Mammary epithelial cell (primary cell): ENCODE measurements around the gene DR1.

Source experiments
- EZH2 ChIP-seq: IDR thresholded peaks from 2 replicates; pipeline ENCODE4 v1.6.1; 2012; ENCODE audit warnings: low read length, inconsistent platforms, borderline replicate concordance
- TF ChIP-seq, protein P1 (sequence below), 2 donors: IDR thresholded peaks in 1 of 2; conservative IDR thresholded peaks in 1 of 2; 2 replicates each; pipeline ENCODE4 v1.5.1; 2011 to 2012; ENCODE audit warnings: inconsistent platforms in 2 of 2, low read length in 2 of 2, mild to moderate bottlenecking in 2 of 2, control low read depth in 1 of 2, low read depth in 1 of 2; ENCODE audit not compliant: insufficient read depth in 1 of 2; ENCODE audit errors: extremely low read depth in 1 of 2

DNA sequence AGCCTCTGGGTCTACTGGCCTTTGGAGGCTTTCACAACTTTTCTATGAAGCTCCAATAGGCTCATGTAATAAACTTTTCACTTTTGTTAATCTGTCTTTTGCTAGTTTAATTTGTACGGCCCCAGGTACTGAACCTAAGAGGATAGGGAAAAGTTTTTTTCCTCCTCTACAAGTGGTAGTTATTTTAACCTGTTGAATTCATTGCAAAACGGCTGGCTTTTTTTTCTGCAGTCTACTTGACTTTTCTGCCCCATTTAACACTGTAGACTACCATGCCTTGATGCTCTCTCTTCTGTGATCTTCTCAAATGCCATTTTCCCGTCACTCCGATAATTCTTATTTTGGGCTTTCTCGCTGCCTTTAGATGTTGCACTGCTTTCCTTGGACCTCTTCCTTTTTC is 43.6 kb upstream of the DR1 start:
- TF ChIP-seq, protein P1, sequence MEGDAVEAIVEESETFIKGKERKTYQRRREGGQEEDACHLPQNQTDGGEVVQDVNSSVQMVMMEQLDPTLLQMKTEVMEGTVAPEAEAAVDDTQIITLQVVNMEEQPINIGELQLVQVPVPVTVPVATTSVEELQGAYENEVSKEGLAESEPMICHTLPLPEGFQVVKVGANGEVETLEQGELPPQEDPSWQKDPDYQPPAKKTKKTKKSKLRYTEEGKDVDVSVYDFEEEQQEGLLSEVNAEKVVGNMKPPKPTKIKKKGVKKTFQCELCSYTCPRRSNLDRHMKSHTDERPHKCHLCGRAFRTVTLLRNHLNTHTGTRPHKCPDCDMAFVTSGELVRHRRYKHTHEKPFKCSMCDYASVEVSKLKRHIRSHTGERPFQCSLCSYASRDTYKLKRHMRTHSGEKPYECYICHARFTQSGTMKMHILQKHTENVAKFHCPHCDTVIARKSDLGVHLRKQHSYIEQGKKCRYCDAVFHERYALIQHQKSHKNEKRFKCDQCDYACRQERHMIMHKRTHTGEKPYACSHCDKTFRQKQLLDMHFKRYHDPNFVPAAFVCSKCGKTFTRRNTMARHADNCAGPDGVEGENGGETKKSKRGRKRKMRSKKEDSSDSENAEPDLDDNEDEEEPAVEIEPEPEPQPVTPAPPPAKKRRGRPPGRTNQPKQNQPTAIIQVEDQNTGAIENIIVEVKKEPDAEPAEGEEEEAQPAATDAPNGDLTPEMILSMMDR (conservative IDR thresholded peaks at IDR 0.05 in 1 of 2, IDR thresholded peaks at IDR 0.05 in 1 of 2; ENCODE audit: extremely low read depth in 1 of 2, insufficient read depth in 1 of 2, low read depth in 1 of 2, low read length in 2 of 2) = no peak
- no peak for TF ChIP-seq EZH2
